Kidney (tissue), 14 donors: ENCODE data around the gene NLGN2. TPM values are rescaled to one million over a fixed set of nuclear protein-coding genes. Genes with fewer than 3 reads are reported as not detected.

Source experiments
- DNase-seq, 5 donors: peaks; one replicate each; pipeline ENCODE4 v3.0.0-alpha.2; 2013 to 2020
- FAIRE-seq: peaks from 2 replicates; lab custom pipeline; 2012; peaks lifted over from hg19 to GRCh38; lab: Jason Lieb, UNC
- H3K27ac ChIP-seq, 2 donors: one replicate each; pipeline ENCODE4 v1.7.0; 2013; ENCODE audit warnings: low read depth in 2 of 2, low read length in 2 of 2, inconsistent platforms in 1 of 2
- H3K27me3 ChIP-seq: one replicate; pipeline ENCODE4 v1.7.1; 2013; ENCODE audit warnings: low read length, inconsistent platforms; ENCODE audit not compliant: control insufficient read depth, insufficient read depth
- H3K36me3 ChIP-seq, 3 donors: one replicate each; pipeline versions ENCODE4 v1.7.0 to v1.7.1; 2013; ENCODE audit warnings: low read length in 3 of 3, control low read depth in 1 of 3, inconsistent platforms in 1 of 3; ENCODE audit not compliant: insufficient read depth in 3 of 3, control insufficient read depth in 2 of 3
- H3K4me1 ChIP-seq, 3 donors: one replicate each; pipeline versions ENCODE4 v1.7.0 to v1.7.1; 2013; ENCODE audit warnings: low read length in 3 of 3, inconsistent platforms in 1 of 3, low read depth in 1 of 3; ENCODE audit not compliant: control insufficient read depth in 2 of 3, insufficient read depth in 2 of 3
- H3K4me3 ChIP-seq, 3 donors: one replicate each; pipeline versions ENCODE4 v1.7.0 to v1.8.1; 2013; ENCODE audit warnings: low read length in 3 of 3, control low read depth in 1 of 3, inconsistent platforms in 1 of 3
- H3K9ac ChIP-seq, 3 donors: one replicate each; pipeline versions ENCODE4 v1.7.0 to v1.7.1; 2013; ENCODE audit warnings: low read length in 3 of 3, control low read depth in 1 of 3, inconsistent platforms in 1 of 3
- H3K9me3 ChIP-seq, 3 donors: one replicate each; pipeline versions ENCODE4 v1.7.0 to v1.7.1; 2013; ENCODE audit warnings: low read length in 3 of 3, control low read depth in 1 of 3, inconsistent platforms in 1 of 3; ENCODE audit not compliant: control insufficient read depth in 2 of 3, insufficient read depth in 1 of 3
- CTCF ChIP-seq: IDR thresholded peaks from 3 replicates; pipeline ENCODE4 v1.5.1; 2012; ENCODE audit warnings: mild to moderate bottlenecking, moderate library complexity, borderline replicate concordance; ENCODE audit not compliant: insufficient read depth; ENCODE audit errors: extremely low read depth
- intact Hi-C: fragments of 100-400 bp; cut with DNase I; formaldehyde crosslinking; loops from one replicate; pipeline ENCODE4 v1.11.1; 2022
- polyA plus RNA-seq: library from polyadenylated mRNA; stranded (reverse); fragments of 350-450 nt; fragmentation: Illumina TruSeq; extraction: RNeasy Lipid Tissue Mini Kit (QIAGEN cat#74804); gene quantifications from one replicate; pipeline ENCODE4 v1.2.3, GENCODE V29; 2014; ENCODE audit warnings: low read depth, low replicate concordance; ENCODE audit not compliant: insufficient read depth
- total RNA-seq: library from RNA; stranded (reverse); fragmentation: NEBNext Ultra II Directional; extraction: Animal tissue kit (Norgen Biotek cat#: 25700); gene quantifications from one replicate; pipeline ENCODE4 v1.2.1, GENCODE V29; 2021
- donor health status: control.
- donor health status: control.
- donor health status: control.
- donor health status: control.
- donor health status: control.
- donor health status: DM: yes; HTN: yes; CAD: no.
- donor health status: Normal renal cell carcinoma (clear cell type).

The NLGN2 gene
- total and polyA plus RNA-seq, 2 donors from 2014 or later, result 7.3 to 23.4 TPM

- no peak for DNase-seq
- intact Hi-C loops, result no loop called here
- no peak for FAIRE-seq
- Histone ChIP-seq H3K9me3 (no peaks in the 10 kb centered on the region), H3K9ac (no peak overlapping the region), H3K27ac (no peak overlapping the region), H3K27me3 (no peaks in the 10 kb centered on the region), H3K36me3 (no peaks in the 10 kb centered on the region), H3K4me3 (no peak overlapping the region), H3K4me1 (no peaks in the 10 kb centered on the region)
- no peak for TF ChIP-seq CTCF
These were observed 1.2 kb downstream of the NLGN2 start for GRCh38 chr17:7408863-7409262.

- FAIRE-seq, result no peak
- Histone ChIP-seq H3K27ac (no peak overlapping the region), H3K9me3 (no peaks in the 10 kb centered on the region), H3K4me1 (no peaks in the 10 kb centered on the region), H3K27me3 (no peaks in the 10 kb centered on the region), H3K36me3 (no peaks in the 10 kb centered on the region), H3K4me3 (no peak overlapping the region), H3K9ac (no peak overlapping the region)
- intact Hi-C loops, result no loop called here
- no peak for DNase-seq
- TF ChIP-seq CTCF, result no peak
These were observed 2.1 kb downstream of the NLGN2 start for GRCh38 chr17:7409716-7410115.

- H3K36me3 ChIP-seq, result no peaks in the 10 kb centered on the region
- no peak overlapping the region for H3K4me3 ChIP-seq
- H3K9ac ChIP-seq, result no peak overlapping the region
- intact Hi-C loops, result no loop called here
- no peak overlapping the region for H3K27ac ChIP-seq
- no peaks in the 10 kb centered on the region for H3K9me3 ChIP-seq
- FAIRE-seq (no peak), DNase-seq (no peak)
- TF ChIP-seq CTCF, result no peak
- no peaks in the 10 kb centered on the region for H3K4me1 ChIP-seq
- no peaks in the 10 kb centered on the region for H3K27me3 ChIP-seq
These were observed 3.2 kb downstream of the NLGN2 start for GRCh38 chr17:7410634-7411426.
